ENCODE data around the gene VSIG8. TPM values are rescaled to one million over a fixed set of nuclear protein-coding genes. Genes with fewer than 3 reads are reported as not detected.

VSIG8 gene
- total and polyA plus RNA-seq, 8 donors: 0.16 to 0.27 TPM; not detected in 6

- no peak for FAIRE-seq
- DNase-seq: no peak
- Histone ChIP-seq H3K27me3 (no peaks in the 10 kb centered on the region), H3K4me1 (peaks cover 0 to 7% (median 6%) of the 10 kb centered on the region in 3 donors), H3K9me3 (no peaks in the 10 kb centered on the region), H3K27ac (no peak overlapping the region), H3K4me3 (no peak overlapping the region), H3K36me3 (no peaks in the 10 kb centered on the region)
- TF ChIP-seq, protein P1, sequence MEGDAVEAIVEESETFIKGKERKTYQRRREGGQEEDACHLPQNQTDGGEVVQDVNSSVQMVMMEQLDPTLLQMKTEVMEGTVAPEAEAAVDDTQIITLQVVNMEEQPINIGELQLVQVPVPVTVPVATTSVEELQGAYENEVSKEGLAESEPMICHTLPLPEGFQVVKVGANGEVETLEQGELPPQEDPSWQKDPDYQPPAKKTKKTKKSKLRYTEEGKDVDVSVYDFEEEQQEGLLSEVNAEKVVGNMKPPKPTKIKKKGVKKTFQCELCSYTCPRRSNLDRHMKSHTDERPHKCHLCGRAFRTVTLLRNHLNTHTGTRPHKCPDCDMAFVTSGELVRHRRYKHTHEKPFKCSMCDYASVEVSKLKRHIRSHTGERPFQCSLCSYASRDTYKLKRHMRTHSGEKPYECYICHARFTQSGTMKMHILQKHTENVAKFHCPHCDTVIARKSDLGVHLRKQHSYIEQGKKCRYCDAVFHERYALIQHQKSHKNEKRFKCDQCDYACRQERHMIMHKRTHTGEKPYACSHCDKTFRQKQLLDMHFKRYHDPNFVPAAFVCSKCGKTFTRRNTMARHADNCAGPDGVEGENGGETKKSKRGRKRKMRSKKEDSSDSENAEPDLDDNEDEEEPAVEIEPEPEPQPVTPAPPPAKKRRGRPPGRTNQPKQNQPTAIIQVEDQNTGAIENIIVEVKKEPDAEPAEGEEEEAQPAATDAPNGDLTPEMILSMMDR (IDR thresholded peaks at IDR 0.05): no peak
- WGBS, 2 donors: 87 to 93% methylated on average over 2 of the region's 2 CpGs
- intact Hi-C loops (cut with DNase I): no loop called here
- ATAC-seq: no peak
Measured at GRCh38 chr1:159849626-159850366, 12.7 kb downstream of the VSIG8 start.

GRCh38 chr1:159848326-159848725 lies 14.1 kb downstream of the VSIG8 start:
- DNase-seq (no peak), ATAC-seq (no peak), FAIRE-seq (no peak)
- H3K4me3 ChIP-seq: no peak overlapping the region
- intact Hi-C loops (cut with DNase I): no loop called here
- H3K36me3 ChIP-seq: no peaks in the 10 kb centered on the region
- H3K9me3 ChIP-seq: no peaks in the 10 kb centered on the region
- H3K4me1 ChIP-seq: peaks cover 0 to 2% (median under 1%) of the 10 kb centered on the region in 3 donors
- H3K27ac ChIP-seq: no peak overlapping the region
- WGBS, 2 donors: 34 to 51% methylated on average over 3 of the region's 3 CpGs
- no peaks in the 10 kb centered on the region for H3K27me3 ChIP-seq
- TF ChIP-seq, protein P1 (IDR thresholded peaks at IDR 0.05): no peak

DNA sequence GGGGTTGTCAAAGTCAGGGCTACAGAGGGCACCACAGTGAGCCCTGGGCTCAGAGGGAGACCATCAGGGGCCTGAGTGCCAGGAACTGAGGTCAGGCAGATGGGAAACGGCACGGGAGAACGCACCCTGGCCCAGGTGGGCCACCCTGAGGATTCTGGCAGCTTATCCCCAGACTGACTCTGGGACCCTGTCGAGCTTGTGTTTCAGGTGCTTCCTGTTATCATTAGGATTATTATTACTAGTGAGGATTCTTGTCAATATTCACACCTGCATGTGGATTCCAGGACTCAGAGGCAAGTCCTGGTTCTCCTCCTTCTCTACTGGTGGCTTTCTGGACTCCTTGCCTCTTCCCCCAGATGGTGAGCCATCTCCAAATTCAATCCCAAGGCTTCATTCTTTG lies 15.2 kb downstream of the VSIG8 start:
- no peak overlapping the region for H3K4me3 ChIP-seq
- no peaks in the 10 kb centered on the region for H3K9me3 ChIP-seq
- DNase-seq (no peak), FAIRE-seq (no peak), ATAC-seq (no peak)
- WGBS, 2 donors: 63 to 66% methylated on average over 4 of the region's 4 CpGs
- intact Hi-C loops (cut with DNase I): no loop called here
- H3K4me1 ChIP-seq: no peaks in the 10 kb centered on the region
- no peak overlapping the region for H3K27ac ChIP-seq
- H3K27me3 ChIP-seq: no peaks in the 10 kb centered on the region
- no peaks in the 10 kb centered on the region for H3K36me3 ChIP-seq
- TF ChIP-seq, protein P1 (IDR thresholded peaks at IDR 0.05): no peak

GRCh38 chr1:159845751-159846629 lies 16.5 kb downstream of the VSIG8 start:
- ATAC-seq (peak in 2 of 4 donors; percentile 34 to 52), DNase-seq (no peak)

More at GRCh38 chr1:159845751-159846629, 16.5 kb downstream of the VSIG8 start:
- TF ChIP-seq, protein P1 (IDR thresholded peaks at IDR 0.05): no peak
- no peak for FAIRE-seq
- no peaks in the 10 kb centered on the region for H3K36me3 ChIP-seq
- intact Hi-C loops (cut with DNase I): no loop called here
- 70 to 77% methylated on average over 13 of the region's 13 CpGs for WGBS, 2 donors
- H3K9me3 ChIP-seq: no peaks in the 10 kb centered on the region
- no peaks in the 10 kb centered on the region for H3K27me3 ChIP-seq
- no peaks in the 10 kb centered on the region for H3K4me1 ChIP-seq
- H3K27ac ChIP-seq: no peak overlapping the region
- H3K4me3 ChIP-seq: no peak overlapping the region

Data from pancreas (tissue), 10 donors.